Activated CD4-positive, alpha-beta T cell treated with anti-CD3 and anti-CD28 coated beads for 36 hours (primary cell): ENCODE data around the gene FCER1G. TPM values are rescaled to one million over a fixed set of nuclear protein-coding genes. Genes with fewer than 3 reads are reported as not detected.

Source experiments
- ATAC-seq: fragments of 200-7000 bp; cut with Tn5 transposase; one replicate; pipeline ENCODE4 v1.10.0; 2021; ENCODE audit warnings: mild to moderate bottlenecking, moderate library complexity
- CTCF ChIA-PET: fragments of 350-600 bp; sonication (Branson Sonifier 250); formaldehyde crosslinking; loops from one replicate; lab custom pipeline; 2021; ENCODE audit warnings: antibody characterized with exemption; lab: Charles Lee
- POLR2A ChIA-PET: fragments of 350-600 bp; sonication (Branson Sonifier 250); formaldehyde crosslinking; loops from one replicate; lab custom pipeline; 2021; ENCODE audit warnings: antibody characterized with exemption, inconsistent platforms; lab: Charles Lee
- DNase-seq: peaks from one replicate; pipeline ENCODE4 v3.0.0-alpha.2; 2020
- H3K27ac Mint-ChIP-seq: one replicate; pipeline ENCODE4 v1.8.0; 2021; ENCODE audit warnings: mixed read lengths
- H3K27me3 Mint-ChIP-seq: one replicate; pipeline ENCODE4 v1.8.0; 2021; ENCODE audit warnings: mixed read lengths
- H3K36me3 Mint-ChIP-seq: one replicate; pipeline ENCODE4 v1.8.0; 2021; ENCODE audit warnings: low read depth, mixed read lengths
- H3K4me1 Mint-ChIP-seq: one replicate; pipeline ENCODE4 v1.8.0; 2021; ENCODE audit warnings: mixed read lengths
- H3K4me3 Mint-ChIP-seq: one replicate; pipeline ENCODE4 v1.8.0; 2021; ENCODE audit warnings: mild to moderate bottlenecking, moderate library complexity, mixed read lengths
- H3K9me3 Mint-ChIP-seq: one replicate; pipeline ENCODE4 v1.8.0; 2021; ENCODE audit warnings: low read depth, mixed read lengths
- intact Hi-C, 2 experiments: fragments of 100-400 bp; cut with DNase I in 1 of 2; cut with micrococcal nuclease in 1 of 2; formaldehyde crosslinking; loops; one replicate each; pipeline versions ENCODE4 v1.14.2 to v1.15.1; 2022 to 2024; cut with DNase I, micrococcal nuclease
- total RNA-seq, 2 experiments: library from RNA; stranded (reverse); gene quantifications; one replicate each; pipeline ENCODE4 v1.2.3, GENCODE V29; 2021

FCER1G gene
- total RNA-seq, 2 experiments from 2014 or later = 0.98 to 2.2 TPM

DNA sequence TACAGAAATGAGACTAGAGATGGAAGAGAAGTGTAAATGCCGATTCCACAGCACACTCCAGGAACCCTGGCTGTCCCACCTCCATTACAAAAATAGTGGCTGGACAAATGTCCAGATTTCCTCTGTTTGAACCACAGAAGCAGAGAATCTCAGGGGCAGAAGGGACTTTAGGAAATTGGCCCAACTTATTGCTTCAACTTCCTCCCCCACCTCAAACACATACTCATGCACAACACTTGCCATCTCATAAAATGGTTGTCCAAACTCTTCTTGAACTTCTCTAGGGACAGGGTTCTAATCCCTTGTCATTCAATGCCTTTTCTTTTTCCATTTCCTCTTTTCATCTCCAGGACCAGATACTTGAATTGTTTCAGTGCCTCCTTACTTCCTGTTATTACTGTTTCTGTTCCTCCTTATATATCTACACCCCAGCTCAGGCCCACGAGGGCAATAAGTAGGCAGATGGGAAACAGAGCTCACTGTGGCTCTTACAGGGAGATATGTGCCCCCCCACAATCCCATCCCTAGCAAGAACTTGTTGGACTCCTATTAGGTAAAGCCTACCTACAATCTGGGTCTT is 29.3 kb upstream of the FCER1G start:
- intact Hi-C loops = loop anchor here (1.0 to 2.0 kb wide), 2 partner anchors 16 to 17 kb away; partner anchors contain the start of gene NDUFS2 (in 2 of the 2)
- peak overlapping the region; percentile 90 for H3K27ac Mint-ChIP-seq
- peaks cover 73% of the 10 kb centered on the region for H3K4me1 Mint-ChIP-seq
- no peaks in the 10 kb centered on the region for H3K27me3 Mint-ChIP-seq
- ChIA-PET POLR2A (interaction anchor here (0.6 to 1.0 kb wide), 6 partner anchors 15 to 203 kb away, joined by 3 to 10 read pairs (median 3); partner anchors contain the start of genes PPOX and TOMM40L), CTCF (interaction anchor here (0.7 to 1.6 kb wide), 8 partner anchors 16 to 197 kb away, joined by 3 to 7 read pairs (median 4); partner anchors contain the start of genes NDUFS2 and PPOX)
- DNase-seq (no peak), ATAC-seq (no peak)
- no peaks in the 10 kb centered on the region for H3K36me3 Mint-ChIP-seq
- peak overlapping the region; percentile 50 for H3K4me3 Mint-ChIP-seq
- no peaks in the 10 kb centered on the region for H3K9me3 Mint-ChIP-seq

DNA sequence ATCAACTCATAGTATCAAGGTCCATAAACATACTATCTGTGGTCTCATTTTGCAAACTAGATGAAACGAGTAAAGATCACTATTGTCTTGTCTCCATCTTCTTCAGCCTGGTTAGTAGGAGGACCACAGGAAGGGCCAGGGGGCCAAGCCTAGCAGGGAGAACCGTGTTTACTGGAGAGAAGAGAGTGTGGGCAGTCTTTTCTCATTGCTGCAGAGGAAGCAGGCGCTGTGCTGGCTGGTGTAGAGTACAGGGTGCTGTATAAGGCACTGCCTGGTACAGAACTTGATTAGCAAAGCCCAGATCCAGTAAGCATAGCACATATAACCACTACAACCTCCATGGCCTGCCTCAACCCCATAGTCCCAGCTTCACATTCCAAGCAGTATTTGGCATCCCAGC is 27.8 kb upstream of the FCER1G start:
- Mint-ChIP-seq H3K4me3 (no peak overlapping the region), H3K36me3 (no peaks in the 10 kb centered on the region), H3K27me3 (no peaks in the 10 kb centered on the region), H3K4me1 (peaks cover 61% of the 10 kb centered on the region), H3K27ac (peak overlapping the region; percentile 90), H3K9me3 (no peaks in the 10 kb centered on the region)
- ChIA-PET CTCF (no interaction called here), POLR2A (no interaction called here)
- DNase-seq = no peak
- no peak for ATAC-seq
- intact Hi-C loops = no loop called here

DNA sequence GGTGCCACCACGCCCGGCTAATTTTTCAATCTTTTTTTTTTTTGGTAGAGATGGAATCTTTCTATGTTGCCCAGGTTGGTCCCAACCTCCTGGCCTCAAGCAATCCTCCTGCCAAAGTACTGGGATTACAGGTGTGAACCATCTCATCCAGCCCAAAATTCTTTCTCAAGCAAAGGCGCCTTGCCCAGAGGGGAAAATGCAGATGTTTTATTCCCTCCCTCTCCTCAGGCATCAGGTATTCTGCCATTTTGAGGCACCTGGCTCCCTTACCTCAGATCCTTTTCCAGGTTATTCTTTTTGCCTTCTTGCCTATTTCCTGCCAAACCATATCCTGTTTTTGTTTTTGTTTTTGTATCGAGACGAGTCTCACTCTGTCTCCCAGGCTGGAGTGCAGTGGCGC is 26.7 kb upstream of the FCER1G start:
- POLR2A ChIA-PET = no interaction called here
- Mint-ChIP-seq H3K9me3 (no peaks in the 10 kb centered on the region), H3K4me3 (no peak overlapping the region), H3K27ac (peak overlapping the region; percentile 78), H3K27me3 (no peaks in the 10 kb centered on the region), H3K4me1 (peaks cover 56% of the 10 kb centered on the region), H3K36me3 (no peaks in the 10 kb centered on the region)
- DNase-seq = no peak
- no peak for ATAC-seq
- intact Hi-C loops = no loop called here
- CTCF ChIA-PET = interaction anchor here (0.6 to 1.2 kb wide), 3 partner anchors 21 to 194 kb away, joined by 3 read pairs; partner anchors contain the start of gene PPOX

DNA sequence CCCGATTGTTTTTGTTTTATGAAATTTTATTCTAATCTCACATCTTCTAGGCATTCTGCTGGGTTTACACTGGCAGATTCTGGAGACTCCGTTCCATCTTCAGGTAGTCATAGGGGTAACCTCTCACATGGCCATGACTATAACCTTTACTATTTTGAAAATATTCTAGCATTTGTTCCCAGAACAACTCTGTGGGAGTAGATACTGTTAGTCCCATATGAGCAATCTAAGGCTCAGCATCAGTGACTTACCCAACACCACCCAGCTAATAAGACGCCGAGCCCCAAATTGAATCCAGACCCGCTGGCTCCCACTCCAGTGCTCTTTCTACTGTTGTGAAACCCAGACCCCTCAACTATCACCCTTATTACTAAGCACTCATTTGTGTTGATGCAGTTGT is 26.1 kb upstream of the FCER1G start:
- no peak overlapping the region for H3K4me3 Mint-ChIP-seq
- no peaks in the 10 kb centered on the region for H3K27me3 Mint-ChIP-seq
- ATAC-seq = no peak
- CTCF ChIA-PET = interaction anchor here (1.0 to 1.2 kb wide), 2 partner anchors 22 to 193 kb away, joined by 3 read pairs; no protein-coding TSS in a partner anchor
- H3K9me3 Mint-ChIP-seq = no peaks in the 10 kb centered on the region
- DNase-seq = no peak
- H3K4me1 Mint-ChIP-seq = peaks cover 51% of the 10 kb centered on the region
- H3K36me3 Mint-ChIP-seq = no peaks in the 10 kb centered on the region
- H3K27ac Mint-ChIP-seq = no peak overlapping the region
- intact Hi-C loops = no loop called here
- POLR2A ChIA-PET = no interaction called here

DNA sequence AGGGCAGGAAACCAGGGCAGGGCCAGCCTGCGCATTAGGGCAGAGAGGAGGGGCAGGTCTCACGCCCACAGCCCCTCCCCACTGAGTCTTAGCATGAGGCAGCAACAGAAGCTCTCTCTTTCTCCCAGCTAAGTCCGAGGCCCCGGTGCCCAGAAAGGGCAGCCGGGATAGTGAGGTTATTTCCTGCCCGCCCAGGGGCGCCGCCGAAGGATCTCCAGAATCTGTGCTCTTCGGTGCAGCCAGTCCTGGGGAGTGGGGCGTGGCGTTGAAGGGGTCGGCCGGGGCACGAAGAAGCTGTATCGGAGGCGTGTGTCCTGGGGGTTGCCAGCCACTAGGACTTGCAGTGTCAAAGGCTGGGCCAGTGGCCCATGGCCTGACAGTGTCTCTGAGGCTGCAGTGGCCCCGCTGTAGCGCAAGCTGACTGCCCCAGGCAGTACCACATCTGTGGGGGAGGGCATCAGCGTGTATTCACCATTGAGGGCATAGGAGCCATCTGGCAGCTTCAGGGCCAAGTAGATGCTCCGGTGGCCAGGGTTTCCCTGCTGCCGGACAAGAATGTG is 24.1 kb upstream of the FCER1G start:
- ATAC-seq = no peak
- Mint-ChIP-seq H3K4me1 (peaks cover 39% of the 10 kb centered on the region), H3K9me3 (no peaks in the 10 kb centered on the region), H3K27me3 (no peaks in the 10 kb centered on the region), H3K4me3 (no peak overlapping the region), H3K27ac (no peak overlapping the region), H3K36me3 (no peaks in the 10 kb centered on the region)
- ChIA-PET POLR2A (interaction anchor here (0.6 kb wide), 1 partner anchor 200 kb away, joined by 3 read pairs; no protein-coding TSS in a partner anchor), CTCF (interaction anchor here (0.7 to 5.0 kb wide), 13 partner anchors 9 to 191 kb away, joined by 3 to 35 read pairs (median 5); partner anchors contain the start of genes DEDD, NDUFS2, PPOX and TOMM40L)
- no peak for DNase-seq
- intact Hi-C loops = no loop called here

DNA sequence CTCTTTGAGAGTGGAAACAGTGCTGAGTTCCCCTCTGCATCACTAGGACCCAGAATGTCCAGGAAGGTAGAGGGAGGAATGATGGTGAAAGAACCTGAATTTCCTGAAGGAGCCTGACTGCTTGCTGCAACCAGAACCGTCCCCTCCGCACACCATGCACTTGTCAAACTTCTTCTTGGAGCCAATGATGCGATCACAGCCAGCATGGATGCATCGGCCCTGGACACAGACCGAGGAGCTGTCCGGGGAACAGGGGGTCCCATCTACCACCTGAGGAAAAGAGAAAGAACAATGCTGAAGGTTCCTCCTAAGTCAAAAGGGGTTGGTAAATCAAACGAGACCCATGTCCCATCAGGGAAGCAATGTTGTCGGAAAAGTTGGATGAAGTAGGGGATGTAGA is 23.1 kb upstream of the FCER1G start:
- ATAC-seq (no peak), DNase-seq (no peak)
- Mint-ChIP-seq H3K27me3 (no peaks in the 10 kb centered on the region), H3K4me3 (no peak overlapping the region), H3K36me3 (no peaks in the 10 kb centered on the region), H3K9me3 (no peaks in the 10 kb centered on the region), H3K4me1 (peaks cover 30% of the 10 kb centered on the region), H3K27ac (no peak overlapping the region)
- intact Hi-C loops = loop anchor here (1.0 kb wide), 3 partner anchors 33 to 190 kb away; no protein-coding TSS in a partner anchor
- ChIA-PET POLR2A (interaction anchor here (0.6 kb wide), 2 partner anchors 69 to 199 kb away, joined by 3 read pairs; no protein-coding TSS in a partner anchor), CTCF (interaction anchor here (0.6 to 5.0 kb wide), 19 partner anchors 10 to 246 kb away, joined by 3 to 35 read pairs (median 5); partner anchors contain the start of genes DEDD, NDUFS2, PPOX and TOMM40L)

DNA sequence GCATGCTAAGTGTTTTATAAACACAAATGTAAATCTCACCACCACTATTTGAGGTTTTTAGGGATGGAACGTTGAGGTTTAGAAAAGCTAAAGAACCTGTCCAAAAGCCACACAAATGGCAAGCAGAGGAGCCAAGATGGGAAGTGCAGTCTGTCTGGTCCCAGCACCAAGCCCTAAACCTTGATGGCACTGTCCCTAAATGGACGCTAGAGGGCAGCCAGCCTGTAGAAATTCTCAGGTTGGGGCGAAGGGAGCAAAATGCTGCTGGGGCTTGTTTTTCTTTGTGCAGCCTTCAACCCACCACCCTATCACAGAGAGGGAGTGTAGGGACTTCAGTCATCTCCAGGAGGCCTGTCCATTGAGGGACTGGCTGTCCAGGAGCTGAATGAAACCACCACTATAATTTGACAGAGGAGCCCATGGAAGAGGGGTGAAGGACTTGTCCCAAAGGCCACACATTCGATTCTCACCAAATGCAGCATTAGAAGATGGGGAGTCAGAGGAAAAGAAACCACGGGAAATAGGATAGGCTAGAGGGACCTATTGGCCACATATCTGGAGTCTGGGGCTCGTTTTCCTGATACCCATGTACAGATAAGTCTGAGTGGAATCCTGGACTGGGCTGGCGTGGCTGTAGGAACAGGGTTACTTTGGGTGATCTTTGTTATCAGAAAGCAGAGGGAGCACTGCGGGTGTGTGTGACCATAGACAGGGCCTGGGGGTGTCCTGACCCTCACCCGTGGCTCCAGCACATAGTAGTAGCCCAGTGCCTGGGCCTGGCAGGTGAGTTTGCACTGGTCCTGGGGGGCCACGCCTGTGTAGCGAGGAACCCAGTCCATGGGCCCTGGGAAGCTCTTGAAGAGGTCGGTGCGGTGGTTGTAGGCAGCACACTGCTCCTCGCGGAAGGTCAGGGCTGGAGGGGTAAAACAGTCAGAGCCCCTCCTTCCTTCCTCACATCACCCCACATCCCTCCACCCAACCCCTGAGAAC is 22.3 kb upstream of the FCER1G start:
- H3K4me1 Mint-ChIP-seq = peaks cover 22% of the 10 kb centered on the region
- intact Hi-C loops = loop anchor here (1.0 kb wide), 3 partner anchors 33 to 190 kb away; no protein-coding TSS in a partner anchor
- H3K36me3 Mint-ChIP-seq = no peaks in the 10 kb centered on the region
- ChIA-PET POLR2A (interaction anchor here (1.3 kb wide), 1 partner anchor 10 kb away, joined by 4 read pairs; no protein-coding TSS in a partner anchor), CTCF (interaction anchor here (0.6 to 5.0 kb wide), 19 partner anchors 9 to 246 kb away, joined by 3 to 35 read pairs (median 5); partner anchors contain the start of genes NDUFS2, PPOX and TOMM40L)
- no peaks in the 10 kb centered on the region for H3K27me3 Mint-ChIP-seq
- no peaks in the 10 kb centered on the region for H3K9me3 Mint-ChIP-seq
- H3K27ac Mint-ChIP-seq = peak overlapping the region; percentile 74
- DNase-seq = peak; percentile 81
- peak; percentile 96 for ATAC-seq
- no peak overlapping the region for H3K4me3 Mint-ChIP-seq

DNA sequence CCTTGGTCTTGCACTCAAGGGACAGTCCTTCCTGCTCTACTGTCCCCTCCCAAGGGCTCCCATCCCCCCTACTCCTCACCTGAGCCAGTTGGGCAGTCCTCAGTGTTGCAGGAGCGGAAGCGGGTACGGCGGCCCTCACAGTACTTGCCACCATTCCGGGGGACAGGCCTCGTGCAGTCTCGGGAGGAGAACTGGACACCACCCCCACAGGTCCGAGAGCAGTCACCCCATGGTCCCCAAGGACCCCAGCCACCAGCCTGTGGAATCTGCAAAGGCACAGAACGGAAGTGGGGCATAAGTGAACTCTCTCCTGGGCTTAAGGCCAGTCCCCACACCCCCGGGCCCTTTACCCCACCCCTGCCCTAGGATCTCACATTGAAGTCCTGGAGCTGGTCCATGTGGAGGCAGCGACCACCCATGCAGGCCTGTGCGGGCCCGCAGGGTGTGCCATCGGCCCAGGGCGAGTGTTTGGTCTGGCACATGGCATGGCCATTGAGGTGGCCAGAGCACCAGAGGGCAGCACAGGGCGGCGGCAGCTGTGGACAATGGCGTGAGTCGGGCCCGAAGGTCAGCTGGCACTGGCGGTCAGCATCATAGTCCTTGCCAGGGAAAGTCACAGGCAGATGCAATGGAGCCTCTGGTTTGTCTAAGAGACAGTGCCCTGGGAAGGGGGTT is 21.4 kb upstream of the FCER1G start:
- H3K9me3 Mint-ChIP-seq = no peaks in the 10 kb centered on the region
- peaks cover 18% of the 10 kb centered on the region for H3K4me1 Mint-ChIP-seq
- no peak overlapping the region for H3K4me3 Mint-ChIP-seq
- ChIA-PET CTCF (interaction anchor here (1.2 to 5.0 kb wide), 7 partner anchors 9 to 189 kb away, joined by 3 to 35 read pairs (median 11); partner anchors contain the start of genes NDUFS2 and TOMM40L), POLR2A (interaction anchor here (1.3 kb wide), 1 partner anchor 9 kb away, joined by 4 read pairs; no protein-coding TSS in a partner anchor)
- DNase-seq = no peak
- intact Hi-C loops = no loop called here
- ATAC-seq = no peak
- no peak overlapping the region for H3K27ac Mint-ChIP-seq
- H3K36me3 Mint-ChIP-seq = no peaks in the 10 kb centered on the region
- no peaks in the 10 kb centered on the region for H3K27me3 Mint-ChIP-seq

DNA sequence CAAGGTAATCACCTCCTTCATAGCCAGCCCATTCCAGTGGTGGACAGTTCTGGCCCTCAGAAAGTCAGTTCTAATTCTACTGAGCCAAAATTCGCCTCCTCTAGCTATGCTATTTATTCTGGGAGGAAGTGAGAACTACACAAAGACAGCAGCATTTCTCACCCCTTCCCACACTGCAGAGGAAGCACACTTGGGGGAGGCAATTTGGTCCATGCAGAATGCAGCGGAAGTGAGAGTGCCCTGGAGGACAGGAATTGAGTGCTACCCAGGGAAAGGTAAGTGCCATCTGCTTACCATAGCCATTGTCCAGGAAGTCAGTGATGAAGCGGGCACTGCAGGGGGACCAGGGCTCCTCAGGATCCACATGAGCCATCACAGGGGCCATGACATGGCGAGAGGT is 19.9 kb upstream of the FCER1G start:
- peaks cover 19% of the 10 kb centered on the region for H3K4me1 Mint-ChIP-seq
- no peaks in the 10 kb centered on the region for H3K36me3 Mint-ChIP-seq
- POLR2A ChIA-PET = no interaction called here
- no peak for DNase-seq
- intact Hi-C loops = no loop called here
- CTCF ChIA-PET = interaction anchor here (0.6 to 3.0 kb wide), 2 partner anchors 13 to 41 kb away, joined by 3 to 11 read pairs; no protein-coding TSS in a partner anchor
- no peak overlapping the region for H3K4me3 Mint-ChIP-seq
- no peaks in the 10 kb centered on the region for H3K9me3 Mint-ChIP-seq
- H3K27ac Mint-ChIP-seq = no peak overlapping the region
- ATAC-seq = no peak
- no peaks in the 10 kb centered on the region for H3K27me3 Mint-ChIP-seq

DNA sequence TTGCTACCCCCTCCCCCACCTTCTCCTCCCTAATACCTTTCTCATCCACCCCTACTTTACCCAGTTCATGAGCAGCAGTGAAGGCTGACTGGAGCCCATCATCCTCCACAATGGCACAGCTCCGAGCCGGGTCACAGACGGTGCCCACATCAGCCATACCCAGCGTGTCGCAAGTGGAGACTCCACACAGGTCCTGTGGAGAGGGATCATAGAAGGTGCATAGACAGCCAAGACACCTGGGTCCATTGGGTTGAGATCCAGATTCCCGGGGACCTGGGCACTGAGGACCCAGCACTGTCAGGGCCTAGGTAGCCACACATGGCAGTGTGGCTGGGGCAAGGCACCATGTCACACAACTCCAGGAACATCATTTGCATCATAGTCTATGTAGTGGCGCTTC is 19.0 kb upstream of the FCER1G start:
- ChIA-PET POLR2A (no interaction called here), CTCF (interaction anchor here (3.0 kb wide), 1 partner anchor 14 kb away, joined by 11 read pairs; no protein-coding TSS in a partner anchor)
- H3K27me3 Mint-ChIP-seq = no peaks in the 10 kb centered on the region
- H3K4me3 Mint-ChIP-seq = no peak overlapping the region
- intact Hi-C loops = no loop called here
- no peak for ATAC-seq
- H3K4me1 Mint-ChIP-seq = peaks cover 29% of the 10 kb centered on the region
- no peaks in the 10 kb centered on the region for H3K9me3 Mint-ChIP-seq
- DNase-seq = no peak
- H3K36me3 Mint-ChIP-seq = no peaks in the 10 kb centered on the region
- no peak overlapping the region for H3K27ac Mint-ChIP-seq
